ENCODE results near the gene TMEM125. TPM values are rescaled to one million over a fixed set of nuclear protein-coding genes. Genes with fewer than 3 reads are reported as not detected.

Gene TMEM125
- total RNA-seq, 1 experiment from 2014 or later: 21.5 TPM

- H3K27ac Mint-ChIP-seq: no peak overlapping the region
- ATAC-seq: no peak
Observed at GRCh38 chr1:43267291-43267805, 2.4 kb upstream of the TMEM125 start.

GRCh38 chr1:43267818-43268425 lies 1.9 kb upstream of the TMEM125 start:
- no peak for TF ChIP-seq TEAD1 (CRISPR knock-in tag; IDR thresholded peaks at IDR 0.05)
- no peak for TF ChIP-seq AR (CRISPR knock-in tag; IDR thresholded peaks at IDR 0.05)
- no peak for TF ChIP-seq NR1H2 (CRISPR knock-in tag; IDR thresholded peaks at IDR 0.05)
- no peak for TF ChIP-seq TCF7 (CRISPR knock-in tag; IDR thresholded peaks at IDR 0.05; ENCODE audit: low read depth)
- no peak for TF ChIP-seq ZNF138 (CRISPR knock-in tag; conservative IDR thresholded peaks at IDR 0.05)
- no peak for TF ChIP-seq ERG (CRISPR knock-in tag; IDR thresholded peaks at IDR 0.05)
- TF ChIP-seq ZNF416 (CRISPR knock-in tag; IDR thresholded peaks at IDR 0.05): no peak
- no peak for TF ChIP-seq ZBTB43 (CRISPR knock-in tag; IDR thresholded peaks at IDR 0.05)
- TF ChIP-seq IRF1 (CRISPR knock-in tag; IDR thresholded peaks at IDR 0.05): no peak
- TF ChIP-seq NFYB (CRISPR knock-in tag; conservative IDR thresholded peaks at IDR 0.05; ENCODE audit: low read depth): no peak
- no peak for TF ChIP-seq USF1 (CRISPR knock-in tag; IDR thresholded peaks at IDR 0.05)
- no peak for TF ChIP-seq NR2C2 (CRISPR knock-in tag; IDR thresholded peaks at IDR 0.05)
- no peak for TF ChIP-seq PRDM15 (CRISPR knock-in tag; IDR thresholded peaks at IDR 0.05)
- TF ChIP-seq JAZF1 (CRISPR knock-in tag; IDR thresholded peaks at IDR 0.05): no peak
- TF ChIP-seq ZNF219 (CRISPR knock-in tag; IDR thresholded peaks at IDR 0.05; ENCODE audit: borderline replicate concordance): no peak
- TF ChIP-seq ZMAT4 (CRISPR knock-in tag; IDR thresholded peaks at IDR 0.05): no peak
- TF ChIP-seq GTF2I (CRISPR knock-in tag; conservative IDR thresholded peaks at IDR 0.05): no peak
- Mint-ChIP-seq H3K36me3 (peaks cover 20% of the 10 kb centered on the region), H3K9me3 (peaks cover 26% of the 10 kb centered on the region), H3K27ac (no peak overlapping the region), H3K4me1 (peaks cover 25% of the 10 kb centered on the region), H3K27me3 (ENCODE audit: low read depth) (peaks cover 17% of the 10 kb centered on the region), H3K4me3 (no peak overlapping the region)
- ChIA-PET POLR2A (no interaction called here), CTCF (no interaction called here)
- DNase-seq (ENCODE audit: low spot score): no peak
- no peak for ATAC-seq

More at GRCh38 chr1:43267291-43267805, 2.4 kb upstream of the TMEM125 start:
- H3K4me3 Mint-ChIP-seq: no peak overlapping the region
- ChIA-PET POLR2A (no interaction called here), CTCF (no interaction called here)
- no peak for TF ChIP-seq TCF7 (CRISPR knock-in tag; IDR thresholded peaks at IDR 0.05; ENCODE audit: low read depth)
- TF ChIP-seq ZNF416 (CRISPR knock-in tag; IDR thresholded peaks at IDR 0.05): no peak
- no peak for TF ChIP-seq HMGA2 (CRISPR knock-in tag; IDR thresholded peaks at IDR 0.05)
- no peak for TF ChIP-seq ZNF396 (CRISPR knock-in tag; IDR thresholded peaks at IDR 0.05; ENCODE audit: borderline replicate concordance)
- no peak for DNase-seq (ENCODE audit: low spot score)
- peaks cover 20% of the 10 kb centered on the region for H3K27me3 Mint-ChIP-seq (ENCODE audit: low read depth)
- peaks cover 25% of the 10 kb centered on the region for H3K4me1 Mint-ChIP-seq
- peaks cover 26% of the 10 kb centered on the region for H3K36me3 Mint-ChIP-seq
- peaks cover 32% of the 10 kb centered on the region for H3K9me3 Mint-ChIP-seq

Measured in WTC11 (cell line).